D721Med (cell line): ENCODE data around the gene SPATA2.

Source experiments
- DNase-seq: peaks from one replicate; pipeline ENCODE4 v3.0.0; 2011; ENCODE audit warnings: low spot score; ENCODE audit not compliant: insufficient read length
- FAIRE-seq: peaks from 2 replicates; lab custom pipeline; 2011; peaks lifted over from hg19 to GRCh38; lab: Jason Lieb, UNC
- CTCF ChIP-seq: IDR thresholded peaks from 2 replicates; pipeline ENCODE4 v1.5.1; 2012; ENCODE audit warnings: mild to moderate bottlenecking, control low read depth; ENCODE audit not compliant: insufficient read depth; ENCODE audit errors: missing control alignments

Gene SPATA2

GRCh38 chr20:49887251-49888211 lies 27.8 kb downstream of the SPATA2 start:
- no peak for FAIRE-seq
- TF ChIP-seq CTCF, result no peak
- DNase-seq, result no peak

- FAIRE-seq (no peak), DNase-seq (no peak)
- no peak for TF ChIP-seq CTCF
Measured at GRCh38 chr20:49886571-49887213, 28.6 kb downstream of the SPATA2 start.

- DNase-seq, result no peak
- no peak for TF ChIP-seq CTCF
- FAIRE-seq, result no peak
Measured at GRCh38 chr20:49885558-49886332, 29.6 kb downstream of the SPATA2 start.

- no peak for DNase-seq
- no peak for TF ChIP-seq CTCF
- no peak for FAIRE-seq
Measured at GRCh38 chr20:49883246-49883802, 32.0 kb downstream of the SPATA2 start.

- DNase-seq, result no peak
- TF ChIP-seq CTCF, result no peak
- FAIRE-seq, result no peak
Measured at GRCh38 chr20:49882171-49882970, 33.0 kb downstream of the SPATA2 start.

- no peak for DNase-seq
- no peak for TF ChIP-seq CTCF
- no peak for FAIRE-seq
Measured at GRCh38 chr20:49880724-49881445, 34.4 kb downstream of the SPATA2 start.
